GM12878 (cell line): ENCODE data around the gene ASXL2.

ENCODE experiments used
- CBFB ChIP-seq: IDR thresholded peaks from 2 replicates; pipeline ENCODE4 v1.6.1; 2016; ENCODE audit warnings: antibody characterized with exemption, low read depth
- GABPA ChIP-seq: IDR thresholded peaks from 2 replicates; pipeline ENCODE4 v1.6.1; 2014; ENCODE audit warnings: antibody characterized with exemption, low read depth, mild to moderate bottlenecking, inconsistent platforms
- TF ChIP-seq, protein P1 (sequence below): fragments of 450-650 bp; IDR thresholded peaks from 2 replicates; pipeline ENCODE4 v1.6.1; 2017; ENCODE audit warnings: mild to moderate bottlenecking, low read depth, inconsistent platforms; ENCODE audit not compliant: poor library complexity, severe bottlenecking
- TF ChIP-seq, protein P2 (sequence below), 3 experiments: IDR thresholded peaks in 2 of 3; conservative IDR thresholded peaks in 1 of 3; 2 replicates each; pipeline ENCODE4 v1.5.1; 2011; ENCODE audit warnings: low read depth in 3 of 3, low read length in 3 of 3, mild to moderate bottlenecking in 3 of 3, control low read depth in 2 of 3, moderate library complexity in 2 of 3, inconsistent platforms in 1 of 3, mixed read lengths in 1 of 3; ENCODE audit not compliant: control insufficient read depth in 2 of 3, insufficient read depth in 1 of 3; ENCODE audit errors: extremely low read depth in 1 of 3

DNA sequence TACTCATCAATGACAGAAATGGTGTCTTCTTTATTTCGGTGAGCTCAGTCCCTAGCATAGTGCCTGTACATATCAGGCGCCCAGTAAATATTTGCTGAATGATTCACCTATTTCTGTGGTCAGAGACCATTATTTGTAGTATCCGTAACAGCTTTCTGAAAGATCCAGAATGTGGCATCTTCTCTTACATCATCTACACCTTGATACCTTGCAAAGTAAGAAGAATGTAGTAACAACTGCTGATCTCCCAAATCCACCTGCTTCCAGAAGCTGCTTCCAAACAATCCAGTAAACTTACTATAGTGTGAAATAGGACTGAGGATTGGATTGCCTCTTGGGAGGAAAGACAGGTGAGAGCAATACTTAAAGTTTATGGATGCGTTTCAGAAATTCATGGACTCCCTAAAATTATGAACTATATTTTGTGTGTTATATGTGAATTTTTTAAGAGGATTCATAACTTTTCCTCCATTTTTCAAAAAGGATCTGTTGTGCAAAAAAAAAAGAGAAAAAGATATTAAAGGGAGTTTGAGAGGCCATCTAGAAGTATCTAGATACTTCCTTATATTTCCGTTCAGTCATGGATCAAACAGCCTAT, 945 bp upstream of the ASXL2 start:
- TF ChIP-seq, protein P1, sequence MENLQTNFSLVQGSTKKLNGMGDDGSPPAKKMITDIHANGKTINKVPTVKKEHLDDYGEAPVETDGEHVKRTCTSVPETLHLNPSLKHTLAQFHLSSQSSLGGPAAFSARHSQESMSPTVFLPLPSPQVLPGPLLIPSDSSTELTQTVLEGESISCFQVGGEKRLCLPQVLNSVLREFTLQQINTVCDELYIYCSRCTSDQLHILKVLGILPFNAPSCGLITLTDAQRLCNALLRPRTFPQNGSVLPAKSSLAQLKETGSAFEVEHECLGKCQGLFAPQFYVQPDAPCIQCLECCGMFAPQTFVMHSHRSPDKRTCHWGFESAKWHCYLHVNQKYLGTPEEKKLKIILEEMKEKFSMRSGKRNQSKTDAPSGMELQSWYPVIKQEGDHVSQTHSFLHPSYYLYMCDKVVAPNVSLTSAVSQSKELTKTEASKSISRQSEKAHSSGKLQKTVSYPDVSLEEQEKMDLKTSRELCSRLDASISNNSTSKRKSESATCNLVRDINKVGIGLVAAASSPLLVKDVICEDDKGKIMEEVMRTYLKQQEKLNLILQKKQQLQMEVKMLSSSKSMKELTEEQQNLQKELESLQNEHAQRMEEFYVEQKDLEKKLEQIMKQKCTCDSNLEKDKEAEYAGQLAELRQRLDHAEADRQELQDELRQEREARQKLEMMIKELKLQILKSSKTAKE = no peak
- TF ChIP-seq, protein P2, sequence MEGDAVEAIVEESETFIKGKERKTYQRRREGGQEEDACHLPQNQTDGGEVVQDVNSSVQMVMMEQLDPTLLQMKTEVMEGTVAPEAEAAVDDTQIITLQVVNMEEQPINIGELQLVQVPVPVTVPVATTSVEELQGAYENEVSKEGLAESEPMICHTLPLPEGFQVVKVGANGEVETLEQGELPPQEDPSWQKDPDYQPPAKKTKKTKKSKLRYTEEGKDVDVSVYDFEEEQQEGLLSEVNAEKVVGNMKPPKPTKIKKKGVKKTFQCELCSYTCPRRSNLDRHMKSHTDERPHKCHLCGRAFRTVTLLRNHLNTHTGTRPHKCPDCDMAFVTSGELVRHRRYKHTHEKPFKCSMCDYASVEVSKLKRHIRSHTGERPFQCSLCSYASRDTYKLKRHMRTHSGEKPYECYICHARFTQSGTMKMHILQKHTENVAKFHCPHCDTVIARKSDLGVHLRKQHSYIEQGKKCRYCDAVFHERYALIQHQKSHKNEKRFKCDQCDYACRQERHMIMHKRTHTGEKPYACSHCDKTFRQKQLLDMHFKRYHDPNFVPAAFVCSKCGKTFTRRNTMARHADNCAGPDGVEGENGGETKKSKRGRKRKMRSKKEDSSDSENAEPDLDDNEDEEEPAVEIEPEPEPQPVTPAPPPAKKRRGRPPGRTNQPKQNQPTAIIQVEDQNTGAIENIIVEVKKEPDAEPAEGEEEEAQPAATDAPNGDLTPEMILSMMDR (IDR thresholded peaks at IDR 0.05 in 2 of 3, conservative IDR thresholded peaks at IDR 0.05 in 1 of 3; ENCODE audit: control insufficient read depth in 2 of 3, extremely low read depth in 1 of 3, insufficient read depth in 1 of 3, low read depth in 3 of 3, low read length in 3 of 3) = no peak
- TF ChIP-seq CBFB (no peak), GABPA (no peak)
